ENCODE data around the gene PRRG4. TPM values are rescaled to one million over a fixed set of nuclear protein-coding genes. Genes with fewer than 3 reads are reported as not detected.

The PRRG4 gene
- total and polyA plus RNA-seq, 2 of the 4 experiments (the other 2 are of a cell fraction), result not detected

DNA sequence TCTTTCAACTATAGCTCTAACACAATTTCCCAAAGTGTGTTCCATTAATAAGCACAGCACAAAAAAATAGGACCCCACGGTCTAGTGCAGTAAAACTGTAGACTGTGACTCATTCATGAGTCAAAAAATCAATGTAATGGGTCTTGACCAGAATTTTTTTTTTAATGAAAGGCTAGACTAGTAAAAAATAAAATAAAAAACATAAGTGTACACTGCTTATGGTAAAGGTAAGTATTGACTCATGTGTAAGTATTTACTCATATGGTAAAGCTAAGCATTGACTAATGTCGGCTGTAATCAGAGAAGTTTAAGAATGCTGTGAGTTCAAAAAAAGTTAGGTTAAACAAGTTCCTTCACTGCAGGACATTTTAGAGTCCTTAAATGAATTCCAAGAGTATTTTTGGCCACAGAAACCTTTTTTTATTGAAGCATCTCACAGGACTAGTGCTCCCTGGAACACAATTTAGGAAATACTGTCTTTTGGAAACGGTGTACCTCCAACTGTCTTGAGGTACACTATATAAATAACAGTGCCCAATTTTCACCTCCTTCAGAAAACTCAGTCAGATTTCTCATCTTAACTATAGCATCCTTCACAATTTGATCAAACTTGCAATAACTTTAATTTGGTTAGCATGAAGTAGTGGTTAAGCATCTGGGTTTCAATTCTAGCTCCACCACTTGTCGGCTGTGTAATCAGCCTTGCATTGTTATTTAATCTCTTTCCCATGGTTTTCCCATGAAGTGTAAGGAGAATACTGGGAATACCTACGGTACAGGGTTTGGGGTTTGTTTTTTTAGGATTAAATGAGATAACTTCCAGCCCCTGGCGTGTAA is 37.4 kb upstream of the PRRG4 start (continued):
- no peak for TF ChIP-seq MXI1 (IDR thresholded peaks at IDR 0.05; ENCODE audit: borderline replicate concordance, low read depth, low read length)

DNA sequence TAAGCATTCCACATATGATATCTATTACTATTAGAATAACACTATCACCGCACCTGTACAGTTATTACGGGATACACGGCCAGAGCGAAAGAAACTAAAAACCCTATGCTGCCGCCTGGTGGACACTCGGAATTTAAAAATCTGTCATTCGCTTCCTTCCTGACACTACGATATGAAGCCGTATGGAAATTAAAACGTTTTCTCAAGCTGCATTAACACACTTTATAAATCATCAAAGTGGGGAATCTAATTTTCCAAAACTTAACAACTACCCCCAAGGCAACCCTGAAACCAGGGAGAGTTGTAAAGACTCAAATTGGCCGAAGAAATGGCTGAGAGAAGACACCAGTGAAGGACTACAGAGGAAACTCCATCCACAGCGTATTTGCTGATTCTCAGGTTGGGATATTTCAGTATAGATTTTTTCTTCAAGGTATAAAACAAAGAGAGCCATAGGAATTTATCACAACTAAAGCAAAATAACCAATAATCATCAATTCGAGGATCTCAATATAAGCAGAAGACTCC is 36.7 kb upstream of the PRRG4 start:
- Histone ChIP-seq H3K4ac (ENCODE audit: low read depth, low read length) (no peak overlapping the region), H3K9ac (ENCODE audit: low read depth, low read length) (no peak overlapping the region), H3K79me1 (ENCODE audit: low read depth in 1 of 2, low read length in 2 of 2) (no peaks in the 10 kb centered on the region), H3K18ac (ENCODE audit: low read depth, low read length) (no peak overlapping the region), H3K14ac (replicated peaks; ENCODE audit: low read depth, low read length) (no peak overlapping the region), H3K56ac (ENCODE audit: extremely low read depth, insufficient read depth, low read length) (no peak overlapping the region), H4K8ac (ENCODE audit: low read depth in 2 of 2, low read length in 2 of 2) (no peak overlapping the region), H3K27me3 (ENCODE audit: control insufficient read depth, insufficient read depth, low read length) (peaks cover 4% of the 10 kb centered on the region; the same call in 1 of the 2 replicates), H3K4me3 (ENCODE audit: insufficient read depth, low read depth, low read length) (no peak overlapping the region), H3K4me2 (ENCODE audit: low read depth, low read length) (no peak overlapping the region; the same call in 1 of the 2 replicates), H3K9me3 (ENCODE audit: control insufficient read depth, insufficient read depth, low read length) (no peaks in the 10 kb centered on the region), H4K91ac (ENCODE audit: insufficient read depth, low read depth, low read length) (no peak overlapping the region), H2AK5ac (ENCODE audit: low read depth, low read length) (no peak overlapping the region), H3K4me1 (ENCODE audit: control insufficient read depth, insufficient read depth, low read length) (no peaks in the 10 kb centered on the region), H3K27ac (ENCODE audit: insufficient read depth, low read length) (no peak overlapping the region), H3K9me1 (ENCODE audit: insufficient read depth, low read length) (no peaks in the 10 kb centered on the region), H2AK9ac (replicated peaks; ENCODE audit: low read depth, low read length, poor library complexity) (no peak overlapping the region), H2BK20ac (ENCODE audit: low read depth, low read length) (no peak overlapping the region), H2BK120ac (ENCODE audit: low read depth, low read length) (no peak overlapping the region), H3K36me3 (ENCODE audit: control insufficient read depth, insufficient read depth, low read length) (no peaks in the 10 kb centered on the region), H4K5ac (ENCODE audit: low read depth, low read length) (no peak overlapping the region), H4K20me1 (ENCODE audit: insufficient read depth, low read length) (no peaks in the 10 kb centered on the region), H2BK5ac (ENCODE audit: low read depth, low read length, poor library complexity, severe bottlenecking) (no peak overlapping the region), H2AFZ (replicated peaks; ENCODE audit: low read length, poor library complexity) (no peak overlapping the region), H3K23ac (ENCODE audit: low read depth, low read length) (no peak overlapping the region), H2BK15ac (ENCODE audit: low read depth, low read length) (no peak overlapping the region)
- intact Hi-C loops (cut with micrococcal nuclease) (loop anchor here (1.0 to 5.0 kb wide), 3 partner anchors 81 to 470 kb away; no protein-coding TSS in a partner anchor), in situ Hi-C loops (cut with MboI; ENCODE audit: low sequenced_read_pairs) (no loop called here), dilution Hi-C loops (cut with HindIII; ENCODE audit: low sequenced_read_pairs, unreplicated experiment) (no loop called here)
- POLR2A ChIA-PET (ENCODE audit: unreplicated experiment), result no interaction called here
- no CpG with 5 or more reads among the region's 13 CpGs for WGBS, 2 experiments (ENCODE audit: extremely low coverage in 2 of 2, insufficient read length in 1 of 2)
- TF ChIP-seq, protein P1, sequence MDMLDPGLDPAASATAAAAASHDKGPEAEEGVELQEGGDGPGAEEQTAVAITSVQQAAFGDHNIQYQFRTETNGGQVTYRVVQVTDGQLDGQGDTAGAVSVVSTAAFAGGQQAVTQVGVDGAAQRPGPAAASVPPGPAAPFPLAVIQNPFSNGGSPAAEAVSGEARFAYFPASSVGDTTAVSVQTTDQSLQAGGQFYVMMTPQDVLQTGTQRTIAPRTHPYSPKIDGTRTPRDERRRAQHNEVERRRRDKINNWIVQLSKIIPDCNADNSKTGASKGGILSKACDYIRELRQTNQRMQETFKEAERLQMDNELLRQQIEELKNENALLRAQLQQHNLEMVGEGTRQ (IDR thresholded peaks at IDR 0.05; ENCODE audit: low read depth, low read length), result no peak
- TF ChIP-seq, protein P2, sequence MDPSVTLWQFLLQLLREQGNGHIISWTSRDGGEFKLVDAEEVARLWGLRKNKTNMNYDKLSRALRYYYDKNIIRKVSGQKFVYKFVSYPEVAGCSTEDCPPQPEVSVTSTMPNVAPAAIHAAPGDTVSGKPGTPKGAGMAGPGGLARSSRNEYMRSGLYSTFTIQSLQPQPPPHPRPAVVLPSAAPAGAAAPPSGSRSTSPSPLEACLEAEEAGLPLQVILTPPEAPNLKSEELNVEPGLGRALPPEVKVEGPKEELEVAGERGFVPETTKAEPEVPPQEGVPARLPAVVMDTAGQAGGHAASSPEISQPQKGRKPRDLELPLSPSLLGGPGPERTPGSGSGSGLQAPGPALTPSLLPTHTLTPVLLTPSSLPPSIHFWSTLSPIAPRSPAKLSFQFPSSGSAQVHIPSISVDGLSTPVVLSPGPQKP (IDR thresholded peaks at IDR 0.05; ENCODE audit: borderline replicate concordance, low read depth, low read length), result no peak
- TF ChIP-seq SMC3 (IDR thresholded peaks at IDR 0.05; ENCODE audit: low read depth, low read length) (peak; percentile 63), RAD21 (IDR thresholded peaks at IDR 0.05; ENCODE audit: low read length) (peak; percentile 50), MAZ (IDR thresholded peaks at IDR 0.05; ENCODE audit: borderline replicate concordance, low read depth, low read length) (no peak), CEBPB (IDR thresholded peaks at IDR 0.05; ENCODE audit: low read depth, low read length) (no peak), BHLHE40 (IDR thresholded peaks at IDR 0.05; ENCODE audit: low read depth, low read length) (no peak)
- TF ChIP-seq, protein P3, sequence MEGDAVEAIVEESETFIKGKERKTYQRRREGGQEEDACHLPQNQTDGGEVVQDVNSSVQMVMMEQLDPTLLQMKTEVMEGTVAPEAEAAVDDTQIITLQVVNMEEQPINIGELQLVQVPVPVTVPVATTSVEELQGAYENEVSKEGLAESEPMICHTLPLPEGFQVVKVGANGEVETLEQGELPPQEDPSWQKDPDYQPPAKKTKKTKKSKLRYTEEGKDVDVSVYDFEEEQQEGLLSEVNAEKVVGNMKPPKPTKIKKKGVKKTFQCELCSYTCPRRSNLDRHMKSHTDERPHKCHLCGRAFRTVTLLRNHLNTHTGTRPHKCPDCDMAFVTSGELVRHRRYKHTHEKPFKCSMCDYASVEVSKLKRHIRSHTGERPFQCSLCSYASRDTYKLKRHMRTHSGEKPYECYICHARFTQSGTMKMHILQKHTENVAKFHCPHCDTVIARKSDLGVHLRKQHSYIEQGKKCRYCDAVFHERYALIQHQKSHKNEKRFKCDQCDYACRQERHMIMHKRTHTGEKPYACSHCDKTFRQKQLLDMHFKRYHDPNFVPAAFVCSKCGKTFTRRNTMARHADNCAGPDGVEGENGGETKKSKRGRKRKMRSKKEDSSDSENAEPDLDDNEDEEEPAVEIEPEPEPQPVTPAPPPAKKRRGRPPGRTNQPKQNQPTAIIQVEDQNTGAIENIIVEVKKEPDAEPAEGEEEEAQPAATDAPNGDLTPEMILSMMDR (conservative IDR thresholded peaks at IDR 0.05; ENCODE audit: low read depth, low read length), result peak; percentile 57
- BruUV-seq (replicated peaks), result no TSS peak
- peak; percentile 87 for ATAC-seq (ENCODE audit: low read depth)
- CTCF ChIA-PET, result interaction anchor here (0.7 kb wide), 2 partner anchors 10 to 470 kb away, joined by 3 to 5 read pairs; no protein-coding TSS in a partner anchor
- DNase-seq, result peak; percentile 27

Data from IMR-90 (cell line).